BLaER1 treated with 17β-estradiol and CSF1 and Interleukin-3, amounts not matched to agents 10 nM and 100 nM (cell line): Measurements from ENCODE around the gene ARHGAP8.

Source experiments
- H3K27ac ChIP-seq, 11 experiments: shearing (Covaris generic); formaldehyde crosslinking; 2 replicates each; pipeline ENCODE4 v1.8.1; 2022
- H3K27me3 ChIP-seq, 11 experiments: shearing (Covaris generic); formaldehyde crosslinking; 2 replicates each; pipeline ENCODE4 v1.8.1; 2022
- H3K36me3 ChIP-seq, 11 experiments: shearing (Covaris generic); formaldehyde crosslinking; 2 replicates each; pipeline ENCODE4 v1.8.1; 2022
- H3K4me1 ChIP-seq, 10 experiments: shearing (Covaris generic); formaldehyde crosslinking; 2 replicates each; pipeline ENCODE4 v1.8.1; 2022
- H3K4me2 ChIP-seq, 11 experiments: shearing (Covaris generic); formaldehyde crosslinking; 2 replicates each; pipeline ENCODE4 v1.8.1; 2022
- H3K4me3 ChIP-seq, 10 experiments: shearing (Covaris generic); formaldehyde crosslinking; 2 replicates each; pipeline ENCODE4 v1.8.1; 2022
- H3K9ac ChIP-seq, 11 experiments: shearing (Covaris generic); formaldehyde crosslinking; 2 replicates each; pipeline ENCODE4 v1.8.1; 2022
- H3K9me3 ChIP-seq, 11 experiments: shearing (Covaris generic); formaldehyde crosslinking; replicated peaks in 1 of 11; 2 replicates each; pipeline ENCODE4 v1.8.1; 2022
- H4K20me1 ChIP-seq, 11 experiments: shearing (Covaris generic); formaldehyde crosslinking; 2 replicates each; pipeline ENCODE4 v1.8.1; 2022
- Cebpa-rat ChIP-seq, 11 experiments: shearing (Covaris generic); IDR thresholded peaks; 2 replicates each; pipeline ENCODE4 v1.8.1; 2022

The ARHGAP8 gene

DNA sequence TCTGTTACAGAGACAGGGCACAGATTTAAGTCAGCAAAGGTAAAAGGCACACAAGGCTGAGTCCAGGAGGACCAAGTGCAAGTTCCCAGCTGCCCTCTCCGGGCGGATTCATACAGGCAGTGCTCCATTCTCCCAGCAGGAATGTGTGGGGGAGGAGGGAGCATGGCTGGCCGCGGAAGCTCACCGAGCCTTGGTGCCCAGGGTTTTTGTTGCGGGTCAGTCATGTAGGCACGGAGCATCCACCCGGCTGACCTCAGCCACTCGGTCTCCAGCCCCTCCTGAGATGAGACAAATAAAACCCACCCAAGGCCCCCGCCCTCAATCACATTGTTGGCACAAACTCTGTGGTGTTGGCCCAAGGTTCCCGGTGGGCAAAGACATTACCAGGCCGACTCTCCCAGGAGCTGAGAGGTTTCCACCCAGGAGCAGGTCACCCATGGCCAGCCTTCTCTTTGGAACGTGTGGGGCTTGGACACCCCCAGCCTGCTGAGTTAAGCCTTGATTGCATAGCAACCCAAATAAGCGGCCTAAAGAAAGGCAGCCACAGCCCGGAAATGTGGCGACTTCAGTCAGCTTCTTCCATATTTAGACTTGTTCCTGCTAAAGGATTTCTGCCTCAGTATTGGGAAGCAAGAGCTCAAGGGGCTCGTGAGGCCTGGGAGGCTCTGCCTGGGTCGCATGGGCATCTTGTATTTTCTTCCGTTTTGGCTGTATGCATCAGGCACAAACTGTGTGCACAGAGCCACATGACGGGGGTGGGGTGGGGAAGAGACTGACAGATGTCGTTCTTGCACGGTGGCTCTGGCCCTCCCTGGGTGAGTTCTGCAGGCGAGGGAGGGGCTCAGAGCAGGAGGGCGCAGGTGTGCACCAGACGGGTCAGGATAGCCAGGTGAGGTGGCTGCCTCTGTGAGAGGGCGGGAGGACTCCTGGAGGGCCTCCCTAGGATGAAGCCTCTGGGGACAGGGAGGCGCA lies 63.0 kb downstream of the ARHGAP8 start:
- Histone ChIP-seq H3K27me3 (no peaks in the 10 kb centered on the region), H3K4me2 (no peak overlapping the region), H3K9me3 (no peaks in the 10 kb centered on the region), H3K4me3 (no peak overlapping the region), H3K27ac (no peak overlapping the region), H3K4me1 (peaks cover 0 to 8% (median under 1%) of the 10 kb centered on the region in 10 experiments; a peak in 4 of 20 replicates), H3K36me3 (no peaks in the 10 kb centered on the region), H3K9ac (no peak overlapping the region), H4K20me1 (peaks cover 0 to 7% (median 0%) of the 10 kb centered on the region in 11 experiments; a peak in 5 of 22 replicates)
- TF ChIP-seq Cebpa-rat (IDR thresholded peaks at IDR 0.05) = no peak

DNA sequence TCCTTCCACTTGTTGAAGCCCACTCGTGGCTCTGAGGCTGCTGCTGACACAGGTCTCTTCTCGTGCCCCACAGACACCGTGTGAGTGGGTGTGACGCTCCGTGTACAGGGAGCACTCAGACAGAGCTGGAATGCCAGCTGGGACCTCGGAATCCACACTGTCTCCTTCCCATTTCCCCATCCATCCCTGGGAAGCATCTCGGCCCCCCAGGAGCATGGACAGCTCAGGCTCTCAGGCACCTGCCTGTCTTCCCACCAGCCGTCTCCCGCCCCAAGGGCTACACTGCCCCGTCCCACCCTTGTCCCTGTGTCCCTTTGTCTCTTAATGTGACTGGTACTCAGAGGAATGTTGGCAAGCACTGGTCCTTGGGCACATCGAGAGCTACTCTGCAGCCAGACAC lies 63.8 kb downstream of the ARHGAP8 start:
- no peak overlapping the region for H3K27ac ChIP-seq
- no peak overlapping the region for H3K4me2 ChIP-seq
- H3K4me1 ChIP-seq = peaks cover 0 to 8% (median 4%) of the 10 kb centered on the region in 10 experiments; a peak in 5 of 20 replicates
- H3K9me3 ChIP-seq = no peaks in the 10 kb centered on the region
- H3K36me3 ChIP-seq = no peaks in the 10 kb centered on the region
- H3K27me3 ChIP-seq = no peaks in the 10 kb centered on the region
- no peak overlapping the region for H3K9ac ChIP-seq
- TF ChIP-seq Cebpa-rat (IDR thresholded peaks at IDR 0.05) = no peak
- H4K20me1 ChIP-seq = peaks cover 0 to 9% (median 0%) of the 10 kb centered on the region in 11 experiments; a peak in 5 of 22 replicates
- H3K4me3 ChIP-seq = no peak overlapping the region

GRCh38 chr22:44818727-44819126 lies 66.4 kb downstream of the ARHGAP8 start:
- no peak for TF ChIP-seq Cebpa-rat (IDR thresholded peaks at IDR 0.05)
- H3K4me3 ChIP-seq = no peak overlapping the region
- H3K4me2 ChIP-seq = no peak overlapping the region
- no peaks in the 10 kb centered on the region for H3K9me3 ChIP-seq
- H3K27ac ChIP-seq = no peak overlapping the region
- H3K4me1 ChIP-seq = peaks cover 0 to 7% (median 0%) of the 10 kb centered on the region in 10 experiments; a peak in 4 of 20 replicates
- H3K36me3 ChIP-seq = no peaks in the 10 kb centered on the region
- peaks cover 0 to 9% (median 0%) of the 10 kb centered on the region in 11 experiments; a peak in 5 of 22 replicates for H4K20me1 ChIP-seq
- no peaks in the 10 kb centered on the region for H3K27me3 ChIP-seq
- no peak overlapping the region for H3K9ac ChIP-seq

- Histone ChIP-seq H3K4me1 (peaks cover 0 to 7% (median 0%) of the 10 kb centered on the region in 10 experiments; a peak in 4 of 20 replicates), H3K36me3 (no peaks in the 10 kb centered on the region), H3K27me3 (no peaks in the 10 kb centered on the region), H3K9ac (no peak overlapping the region), H3K27ac (no peak overlapping the region), H3K9me3 (no peaks in the 10 kb centered on the region), H3K4me2 (no peak overlapping the region), H4K20me1 (peaks cover 0 to 9% (median 0%) of the 10 kb centered on the region in 11 experiments; a peak in 5 of 22 replicates), H3K4me3 (no peak overlapping the region)
- TF ChIP-seq Cebpa-rat (IDR thresholded peaks at IDR 0.05) = no peak
Observed at GRCh38 chr22:44819966-44820631, 67.7 kb downstream of the ARHGAP8 start.

DNA sequence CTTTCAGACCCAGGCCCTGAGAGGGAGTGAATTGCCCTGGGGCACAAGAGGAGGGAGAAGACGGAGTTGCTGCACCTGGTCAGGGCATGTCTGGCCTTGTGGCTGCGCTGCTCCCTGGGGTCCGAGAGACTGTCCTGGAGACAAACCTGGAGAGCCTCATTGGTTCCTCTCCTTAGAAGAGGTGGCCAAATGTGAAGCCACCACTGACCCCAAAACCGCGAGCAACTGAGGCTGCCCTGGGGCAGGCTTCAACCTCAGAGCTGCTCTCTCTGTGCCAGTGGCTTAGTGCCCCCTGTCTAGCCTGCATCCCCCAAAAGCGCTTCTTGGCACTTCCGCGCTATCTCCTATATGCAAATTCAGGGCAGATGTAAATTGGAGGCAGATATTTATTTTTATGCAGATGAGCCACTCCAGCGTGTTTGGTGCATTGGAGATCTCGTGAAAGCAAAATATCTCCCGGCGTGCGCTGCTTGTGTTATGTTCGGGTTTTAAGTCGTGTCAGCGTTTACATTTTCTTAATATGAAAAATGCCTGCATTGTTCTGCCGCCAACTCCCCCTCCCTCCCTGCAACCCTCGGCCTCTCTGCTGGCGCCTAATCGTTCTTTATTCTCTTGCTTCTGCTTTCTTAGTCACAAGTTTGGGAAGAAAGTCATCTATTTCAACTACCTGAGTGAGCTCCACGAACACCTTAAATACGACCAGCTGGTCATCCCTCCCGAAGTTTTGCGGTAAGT lies 69.5 kb downstream of the ARHGAP8 start:
- Histone ChIP-seq H3K4me2 (no peak overlapping the region), H3K9ac (no peak overlapping the region), H3K4me1 (peaks cover 0 to 7% (median 0%) of the 10 kb centered on the region in 10 experiments; a peak in 4 of 20 replicates), H3K4me3 (no peak overlapping the region), H3K9me3 (no peaks in the 10 kb centered on the region), H3K36me3 (no peaks in the 10 kb centered on the region), H4K20me1 (peaks cover 0 to 9% (median 0%) of the 10 kb centered on the region in 11 experiments; a peak in 5 of 22 replicates), H3K27ac (no peak overlapping the region), H3K27me3 (no peaks in the 10 kb centered on the region)
- no peak for TF ChIP-seq Cebpa-rat (IDR thresholded peaks at IDR 0.05)

- H3K4me1 ChIP-seq = peaks cover 0 to 7% (median 0%) of the 10 kb centered on the region in 10 experiments; a peak in 4 of 20 replicates
- no peak overlapping the region for H3K9ac ChIP-seq
- H3K4me2 ChIP-seq = no peak overlapping the region
- no peak overlapping the region for H3K27ac ChIP-seq
- peaks cover 0 to 9% (median 0%) of the 10 kb centered on the region in 11 experiments; a peak in 5 of 22 replicates for H4K20me1 ChIP-seq
- H3K4me3 ChIP-seq = no peak overlapping the region
- H3K27me3 ChIP-seq = no peaks in the 10 kb centered on the region
- H3K9me3 ChIP-seq = no peaks in the 10 kb centered on the region
- no peak for TF ChIP-seq Cebpa-rat (IDR thresholded peaks at IDR 0.05)
- no peaks in the 10 kb centered on the region for H3K36me3 ChIP-seq
Observed at GRCh38 chr22:44822534-44822933, 70.2 kb downstream of the ARHGAP8 start.

GRCh38 chr22:44823396-44823795 lies 71.0 kb downstream of the ARHGAP8 start:
- peaks cover 0 to 7% (median 0%) of the 10 kb centered on the region in 10 experiments; a peak in 4 of 20 replicates for H3K4me1 ChIP-seq
- H3K27ac ChIP-seq = no peak overlapping the region
- no peaks in the 10 kb centered on the region for H3K9me3 ChIP-seq
- peaks cover 0 to 9% (median 0%) of the 10 kb centered on the region in 11 experiments; a peak in 5 of 22 replicates for H4K20me1 ChIP-seq
- H3K9ac ChIP-seq = no peak overlapping the region
- H3K4me3 ChIP-seq = no peak overlapping the region
- TF ChIP-seq Cebpa-rat (IDR thresholded peaks at IDR 0.05) = no peak
- H3K27me3 ChIP-seq = no peaks in the 10 kb centered on the region
- no peak overlapping the region for H3K4me2 ChIP-seq
- H3K36me3 ChIP-seq = no peaks in the 10 kb centered on the region

DNA sequence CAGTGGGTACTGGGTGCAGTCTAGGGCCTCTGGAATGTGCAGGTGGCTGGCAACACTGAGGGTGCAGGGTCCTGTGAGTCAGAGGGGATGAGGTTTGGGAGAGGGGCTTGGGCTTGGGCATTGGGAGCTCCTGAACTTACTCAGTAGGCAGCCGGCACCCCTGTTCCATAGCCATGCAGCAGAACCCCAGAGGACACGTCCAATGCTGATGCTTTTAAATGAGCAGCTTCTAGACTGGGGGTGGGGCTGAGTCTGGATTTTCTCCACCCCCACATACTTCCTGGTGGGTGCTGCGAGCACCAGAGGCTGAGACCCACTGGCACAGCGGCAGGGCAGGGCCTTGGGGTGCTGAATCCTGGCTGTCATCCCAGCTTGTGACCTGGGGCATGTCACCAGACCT lies 71.4 kb downstream of the ARHGAP8 start:
- no peak overlapping the region for H3K4me2 ChIP-seq
- no peak overlapping the region for H3K27ac ChIP-seq

More for the DNA sequence above, 71.4 kb downstream of the ARHGAP8 start:
- H4K20me1 ChIP-seq = peaks cover 0 to 9% (median 0%) of the 10 kb centered on the region in 11 experiments; a peak in 5 of 22 replicates
- H3K9ac ChIP-seq = no peak overlapping the region
- H3K27me3 ChIP-seq = no peaks in the 10 kb centered on the region
- H3K4me3 ChIP-seq = no peak overlapping the region
- peaks cover 0 to 7% (median 0%) of the 10 kb centered on the region in 10 experiments; a peak in 4 of 20 replicates for H3K4me1 ChIP-seq
- no peaks in the 10 kb centered on the region for H3K9me3 ChIP-seq
- no peaks in the 10 kb centered on the region for H3K36me3 ChIP-seq
- no peak for TF ChIP-seq Cebpa-rat (IDR thresholded peaks at IDR 0.05)
